ENCODE measurements around the gene NEDD4L. TPM values are rescaled to one million over a fixed set of nuclear protein-coding genes. Genes with fewer than 3 reads are reported as not detected.

NEDD4L gene
- polyA plus RNA-seq, 1 of the 3 experiments (the other 2 are of a cell fraction): 13.2 TPM

GRCh38 chr18:58047556-58047882, 3.5 kb downstream of the NEDD4L start (continued):
- TF ChIP-seq CTCF (IDR thresholded peaks at IDR 0.05) (no peak), FOXM1 (IDR thresholded peaks at IDR 0.05; ENCODE audit: low read depth) (no peak), RFX5 (IDR thresholded peaks at IDR 0.05; ENCODE audit: low read length) (no peak)

GRCh38 chr18:58048081-58048642, 4.1 kb downstream of the NEDD4L start:
- H3K79me2 ChIP-seq (ENCODE audit: insufficient read depth): peaks cover 7% of the 10 kb centered on the region; the same call in 1 of the 2 replicates
- no peaks in the 10 kb centered on the region for H4K20me1 ChIP-seq (ENCODE audit: insufficient read depth)
- no peaks in the 10 kb centered on the region for H3K9me3 ChIP-seq
- no peaks in the 10 kb centered on the region for H3K27me3 ChIP-seq (ENCODE audit: insufficient read depth)
- no peaks in the 10 kb centered on the region for H3K9me2 ChIP-seq
- no peak for DNase-seq
- no peak overlapping the region for H3K4me3 ChIP-seq (ENCODE audit: low read depth in 2 of 2, low read length in 1 of 2)
- no peak overlapping the region for H3K9ac ChIP-seq
- POLR2A ChIA-PET: no interaction called here
- CTCF ChIA-PET: interaction anchor here (2.7 kb wide), 1 partner anchor 74 kb away, joined by 8 read pairs; no protein-coding TSS in a partner anchor
- H3F3A ChIP-seq (replicated peaks; ENCODE audit: insufficient read depth): peaks cover 7% of the 10 kb centered on the region
- no peak overlapping the region for H2AFZ ChIP-seq (ENCODE audit: low read depth)
- H3K27ac ChIP-seq (ENCODE audit: low read depth in 2 of 2, low read length in 1 of 2): no peak overlapping the region
- no peaks in the 10 kb centered on the region for H3K36me3 ChIP-seq (replicated peaks in 1 of 2; ENCODE audit: control insufficient read depth in 1 of 2, insufficient read depth in 2 of 2, low read length in 1 of 2)
- peaks cover 0 to 10% of the 10 kb centered on the region in 2 experiments; a peak in 2 of 4 replicates for H3K4me1 ChIP-seq (ENCODE audit: control insufficient read depth in 1 of 2, insufficient read depth in 2 of 2, low read depth in 1 of 2, low read length in 1 of 2)
- TF ChIP-seq NRF1 (IDR thresholded peaks at IDR 0.05; ENCODE audit: low read depth, low read length) (no peak), TEAD4 (IDR thresholded peaks at IDR 0.05; ENCODE audit: borderline replicate concordance, insufficient read depth) (no peak), MEF2A (IDR thresholded peaks at IDR 0.05; ENCODE audit: borderline replicate concordance, low read depth) (no peak), CTCF (IDR thresholded peaks at IDR 0.05) (no peak), GABPA (IDR thresholded peaks at IDR 0.05; ENCODE audit: low read depth) (no peak), YY1 (IDR thresholded peaks at IDR 0.05; ENCODE audit: low read depth) (no peak), USF2 (IDR thresholded peaks at IDR 0.05; ENCODE audit: borderline replicate concordance, low read depth, low read length) (no peak), IRF3 (IDR thresholded peaks at IDR 0.05; ENCODE audit: low read depth, low read length) (no peak), ZBTB33 (IDR thresholded peaks at IDR 0.05; ENCODE audit: borderline replicate concordance, low read depth) (no peak), FOXM1 (IDR thresholded peaks at IDR 0.05; ENCODE audit: low read depth) (no peak), MXI1 (IDR thresholded peaks at IDR 0.05; ENCODE audit: low read depth, low read length) (no peak), RXRA (IDR thresholded peaks at IDR 0.05; ENCODE audit: borderline replicate concordance, low read depth) (no peak), RAD21 (IDR thresholded peaks at IDR 0.05; ENCODE audit: low read length) (no peak), RCOR1 (IDR thresholded peaks at IDR 0.05; ENCODE audit: low read length) (no peak), MAX (IDR thresholded peaks at IDR 0.05; ENCODE audit: low read depth) (no peak), RFX5 (IDR thresholded peaks at IDR 0.05; ENCODE audit: low read length) (no peak), USF1 (IDR thresholded peaks at IDR 0.05; ENCODE audit: borderline replicate concordance, low read depth) (no peak)
- WGBS (ENCODE audit: low lambda C conversion rate): 91% methylated on average over 5 of the region's 5 CpGs
- H3K4me2 ChIP-seq: no peak overlapping the region

All from SK-N-SH (cell line).